Astrocyte of the cerebellum (primary cell): ENCODE data around the gene SHC4.

Experiments
- DNase-seq: peaks from one replicate; pipeline ENCODE4 v3.0.0-alpha.2; 2011; ENCODE audit warnings: low read depth
- H3K4me3 ChIP-seq: 2 replicates; pipeline ENCODE4 v1.5.1; 2011; ENCODE audit warnings: mild to moderate bottlenecking, low read depth, low read length, moderate library complexity
- in situ Hi-C: cut with HindIII; loops from 2 replicates; pipeline ENCODE4 v1.10.0; 2017; ENCODE audit warnings: low sequenced_read_pairs
- TF ChIP-seq, protein P1 (sequence below): IDR thresholded peaks from 2 replicates; pipeline ENCODE4 v1.5.1; 2012; ENCODE audit warnings: low read length, low read depth, moderate library complexity, mild to moderate bottlenecking; ENCODE audit errors: missing control alignments

SHC4 gene

DNA sequence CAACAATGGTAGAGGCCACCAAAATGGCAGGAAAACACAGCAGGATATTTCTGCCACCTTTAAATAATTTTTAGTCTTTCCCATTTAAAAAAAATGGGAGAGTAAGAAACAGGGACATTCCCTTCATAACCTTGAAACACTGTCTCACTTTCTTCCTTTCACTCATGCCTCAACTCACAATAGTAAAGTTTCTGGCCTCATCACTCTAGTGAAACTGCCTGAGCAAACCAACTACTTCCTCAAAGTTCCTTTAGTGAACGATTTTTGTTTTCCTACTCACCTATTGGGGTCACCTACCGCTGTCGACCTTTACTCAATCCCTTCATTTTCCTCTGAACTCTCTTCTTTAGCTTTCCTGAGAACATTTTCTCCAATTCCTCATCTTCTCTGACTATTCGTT, 33.0 kb downstream of the SHC4 start:
- no peak for DNase-seq
- TF ChIP-seq, protein P1, sequence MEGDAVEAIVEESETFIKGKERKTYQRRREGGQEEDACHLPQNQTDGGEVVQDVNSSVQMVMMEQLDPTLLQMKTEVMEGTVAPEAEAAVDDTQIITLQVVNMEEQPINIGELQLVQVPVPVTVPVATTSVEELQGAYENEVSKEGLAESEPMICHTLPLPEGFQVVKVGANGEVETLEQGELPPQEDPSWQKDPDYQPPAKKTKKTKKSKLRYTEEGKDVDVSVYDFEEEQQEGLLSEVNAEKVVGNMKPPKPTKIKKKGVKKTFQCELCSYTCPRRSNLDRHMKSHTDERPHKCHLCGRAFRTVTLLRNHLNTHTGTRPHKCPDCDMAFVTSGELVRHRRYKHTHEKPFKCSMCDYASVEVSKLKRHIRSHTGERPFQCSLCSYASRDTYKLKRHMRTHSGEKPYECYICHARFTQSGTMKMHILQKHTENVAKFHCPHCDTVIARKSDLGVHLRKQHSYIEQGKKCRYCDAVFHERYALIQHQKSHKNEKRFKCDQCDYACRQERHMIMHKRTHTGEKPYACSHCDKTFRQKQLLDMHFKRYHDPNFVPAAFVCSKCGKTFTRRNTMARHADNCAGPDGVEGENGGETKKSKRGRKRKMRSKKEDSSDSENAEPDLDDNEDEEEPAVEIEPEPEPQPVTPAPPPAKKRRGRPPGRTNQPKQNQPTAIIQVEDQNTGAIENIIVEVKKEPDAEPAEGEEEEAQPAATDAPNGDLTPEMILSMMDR: no peak
- in situ Hi-C loops: no loop called here
- H3K4me3 ChIP-seq: no peak overlapping the region

DNA sequence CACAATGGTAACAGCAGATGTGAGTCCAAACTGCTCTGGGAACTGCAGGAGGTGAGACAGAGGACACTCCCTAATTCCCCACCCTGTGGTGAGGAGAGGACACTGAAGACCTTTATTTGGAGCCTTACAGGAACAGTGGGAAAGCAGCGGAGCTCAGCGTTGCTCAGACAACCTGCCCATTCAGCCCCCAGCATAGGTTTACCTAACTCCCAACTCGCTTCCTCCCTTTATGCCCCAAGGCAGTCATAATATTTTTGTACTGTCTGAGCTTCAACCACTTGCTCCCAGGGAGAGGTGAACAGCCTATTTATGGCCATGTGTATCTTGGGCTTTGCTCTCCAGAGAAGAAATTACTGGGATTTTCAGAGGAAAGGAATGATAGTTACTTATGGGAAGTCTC, 34.1 kb downstream of the SHC4 start:
- no peak for DNase-seq
- H3K4me3 ChIP-seq: no peak overlapping the region
- TF ChIP-seq, protein P1: no peak
- in situ Hi-C loops: no loop called here

DNA sequence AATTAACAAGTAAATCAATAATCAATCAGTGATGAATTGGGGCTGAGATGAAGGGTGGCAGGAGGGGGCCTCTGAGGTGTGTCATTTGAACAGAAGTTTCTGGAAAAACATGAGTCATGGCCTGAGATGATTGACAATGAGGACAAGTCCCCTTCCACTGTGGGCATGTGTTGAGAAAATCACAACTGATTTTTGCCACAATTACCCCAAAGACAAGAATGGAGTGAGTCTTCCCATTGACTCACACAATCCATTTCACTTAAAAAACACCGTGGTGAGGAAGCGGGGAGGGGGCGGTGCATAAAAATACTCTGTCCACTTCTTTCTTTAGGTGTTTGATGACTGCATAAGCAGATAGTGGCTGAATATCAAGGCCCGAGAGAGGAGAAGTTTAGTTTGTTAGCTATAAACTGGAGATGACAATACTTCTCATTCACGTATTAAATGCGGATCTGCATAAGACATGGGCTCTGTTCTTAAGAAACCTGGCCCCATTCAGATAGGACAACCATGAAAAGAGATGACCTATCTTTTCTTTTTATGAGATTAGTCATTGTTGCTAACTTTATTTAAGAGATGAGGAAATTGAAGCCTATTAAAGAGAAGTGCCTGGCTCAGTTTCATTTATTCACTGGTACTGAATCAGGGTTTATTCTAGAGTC, 34.7 kb downstream of the SHC4 start:
- TF ChIP-seq, protein P1: no peak
- DNase-seq: no peak
- in situ Hi-C loops: no loop called here
- no peak overlapping the region for H3K4me3 ChIP-seq

DNA sequence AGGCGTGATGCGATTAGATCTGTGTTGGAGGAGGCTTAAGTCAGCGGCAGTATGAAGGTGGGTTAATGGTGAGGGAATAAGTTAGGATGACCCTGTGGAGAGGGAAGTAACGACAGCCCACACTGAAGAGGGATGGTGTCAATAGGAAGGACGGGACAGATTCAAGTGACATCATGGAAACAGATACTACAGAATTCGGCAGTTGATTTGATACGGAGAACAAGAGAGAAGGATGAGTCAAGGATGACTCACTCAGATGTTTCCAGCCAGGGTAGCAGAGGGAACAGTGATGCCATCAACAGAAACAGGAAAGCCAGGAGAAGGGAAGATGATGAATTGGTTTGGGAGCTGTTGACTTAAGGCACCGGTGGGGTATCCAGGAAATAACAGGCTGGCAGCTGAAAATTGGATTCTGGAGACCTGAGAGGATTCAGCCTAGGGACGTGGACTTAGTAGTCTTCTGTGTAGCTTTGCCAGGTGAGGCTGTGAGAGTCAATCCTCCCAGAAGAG, 38.0 kb downstream of the SHC4 start:
- in situ Hi-C loops: no loop called here
- H3K4me3 ChIP-seq: no peak overlapping the region
- peak; percentile 53 for DNase-seq
- TF ChIP-seq, protein P1: no peak

DNA sequence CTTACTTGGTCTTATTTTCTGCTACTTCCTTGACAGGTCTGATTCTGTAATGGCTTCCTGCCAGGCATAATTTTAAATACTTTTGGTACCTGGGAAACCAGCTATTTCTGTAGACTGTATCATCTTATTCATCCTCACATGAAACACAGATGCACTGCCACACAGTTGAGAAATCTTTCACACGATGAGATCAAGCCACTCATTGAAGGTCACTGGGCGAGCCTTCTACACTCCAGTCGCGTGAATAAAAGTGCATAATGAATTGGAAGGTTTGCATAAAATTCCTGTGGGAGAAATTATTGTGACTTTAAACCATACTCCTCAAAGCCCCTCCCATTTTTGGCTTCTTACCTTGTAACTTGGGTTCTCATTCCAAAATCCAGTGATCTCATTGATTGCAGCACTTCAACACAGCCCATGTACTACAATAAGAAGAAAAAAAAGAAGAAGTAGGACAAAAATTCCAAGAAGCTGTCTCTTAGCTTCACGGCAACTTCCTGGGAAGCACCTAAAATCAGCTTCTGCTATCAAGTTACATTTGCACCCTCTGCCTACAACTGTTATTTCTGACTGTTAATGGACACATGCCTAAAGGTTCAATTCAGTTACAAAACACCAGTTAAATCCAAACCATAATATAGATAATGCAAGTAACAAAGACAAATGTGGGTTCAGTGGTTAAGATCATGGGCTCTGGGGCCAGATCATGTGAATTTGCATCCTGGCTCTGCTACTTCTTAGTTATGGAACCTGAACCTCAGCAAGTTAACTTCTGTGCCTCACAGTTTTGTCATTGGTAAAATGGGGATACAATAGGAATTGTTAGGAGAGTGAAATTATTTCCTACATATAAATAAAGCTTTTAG, 39.0 kb downstream of the SHC4 start:
- in situ Hi-C loops: no loop called here
- H3K4me3 ChIP-seq: no peak overlapping the region
- peak; percentile 38 for DNase-seq
- TF ChIP-seq, protein P1: no peak

DNA sequence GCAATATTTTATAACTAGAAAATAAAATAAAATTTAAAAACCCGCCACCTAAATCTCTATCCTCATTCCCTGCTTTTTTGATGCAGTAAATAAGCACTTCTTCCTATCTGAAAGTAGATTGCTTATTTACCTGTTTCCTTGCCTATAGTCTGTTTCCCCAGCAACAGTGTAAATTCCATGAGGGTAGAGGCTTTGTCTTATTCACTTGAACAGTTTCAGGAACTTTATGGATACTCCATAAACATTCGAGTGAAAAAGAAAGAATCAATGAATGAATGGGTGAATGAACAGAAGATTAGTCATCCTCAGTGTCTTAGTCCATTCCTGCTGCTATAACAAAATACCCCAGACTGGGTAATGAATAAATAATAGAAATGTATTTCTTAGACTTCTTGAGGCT, 41.7 kb downstream of the SHC4 start:
- DNase-seq: no peak
- TF ChIP-seq, protein P1: no peak
- H3K4me3 ChIP-seq: no peak overlapping the region
- in situ Hi-C loops: no loop called here
